Activated CD4-positive, alpha-beta T cell treated with anti-CD3 and anti-CD28 coated beads, Interleukin-2, Interleukin-4, amounts not matched to agents 100 ng/mL and 50 ng/mL, durations not matched to agents 16 hours and 8 hours (primary cell): Measurements from ENCODE around the gene AGBL5.
"Not testable (repeated sequence)": the region's sequence is repeated elsewhere in the genome, so short reads cannot be mapped to it uniquely, and the experiment has no call there.

ENCODE experiments used
- DNase-seq: peaks from one replicate; pipeline ENCODE4 v3.0.0-alpha.2; 2020; ENCODE audit warnings: low spot score

Gene AGBL5

DNA sequence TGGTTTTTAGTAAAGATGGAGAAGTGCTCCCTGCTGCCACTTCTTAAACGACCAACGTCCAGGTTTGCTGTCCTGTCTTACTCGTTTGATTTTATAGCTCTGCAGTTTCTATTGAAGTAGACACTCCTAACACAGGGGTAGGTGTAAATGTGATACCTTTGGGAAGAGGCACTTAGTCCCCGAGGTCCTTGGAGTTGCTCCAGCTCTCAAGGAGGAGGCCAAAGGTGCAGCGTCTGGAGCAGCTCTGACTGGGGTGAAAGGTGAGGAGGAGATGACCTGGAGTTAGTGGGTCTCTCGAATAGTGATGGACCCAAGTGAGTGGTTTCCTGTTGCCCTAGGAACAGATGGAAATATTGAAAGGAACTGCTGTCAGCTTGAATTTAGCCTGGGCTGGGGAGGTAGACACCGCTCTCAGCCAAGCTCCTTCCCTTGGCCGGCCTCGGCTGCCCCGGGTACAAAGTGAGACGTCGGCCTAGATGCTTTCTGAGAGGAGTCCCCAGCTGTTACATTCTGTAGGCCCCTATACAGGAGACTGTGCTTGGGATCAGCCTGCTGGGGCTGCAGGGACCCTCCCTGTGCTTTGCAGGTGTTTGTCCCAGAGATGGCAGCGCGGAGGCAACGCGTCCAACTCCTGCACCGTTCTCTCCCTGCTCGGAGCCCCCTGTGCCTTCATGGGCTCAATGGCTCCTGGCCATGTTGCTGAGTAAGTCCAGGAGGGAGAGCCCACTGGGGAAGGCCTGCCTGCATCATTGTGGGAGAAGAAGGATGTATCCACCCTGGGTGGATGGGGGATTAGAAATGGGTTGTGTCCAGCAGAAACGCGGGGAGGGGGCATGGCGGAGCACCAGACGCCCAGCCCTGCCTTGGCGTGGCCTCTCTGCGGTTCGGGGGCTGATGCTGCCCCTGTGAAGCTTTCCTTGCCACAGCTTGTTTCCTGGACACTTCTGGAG lies 40.6 kb downstream of the AGBL5 start:
- no peak for DNase-seq

GRCh38 chr2:27092696-27093429 lies 41.4 kb downstream of the AGBL5 start:
- DNase-seq = no peak

- no peak for DNase-seq
Measured at GRCh38 chr2:27093430-27094352, 42.2 kb downstream of the AGBL5 start.

GRCh38 chr2:27094353-27094984 lies 43.0 kb downstream of the AGBL5 start:
- DNase-seq = no peak

- no peak for DNase-seq
Measured at GRCh38 chr2:27095427-27095744, 43.9 kb downstream of the AGBL5 start.

DNA sequence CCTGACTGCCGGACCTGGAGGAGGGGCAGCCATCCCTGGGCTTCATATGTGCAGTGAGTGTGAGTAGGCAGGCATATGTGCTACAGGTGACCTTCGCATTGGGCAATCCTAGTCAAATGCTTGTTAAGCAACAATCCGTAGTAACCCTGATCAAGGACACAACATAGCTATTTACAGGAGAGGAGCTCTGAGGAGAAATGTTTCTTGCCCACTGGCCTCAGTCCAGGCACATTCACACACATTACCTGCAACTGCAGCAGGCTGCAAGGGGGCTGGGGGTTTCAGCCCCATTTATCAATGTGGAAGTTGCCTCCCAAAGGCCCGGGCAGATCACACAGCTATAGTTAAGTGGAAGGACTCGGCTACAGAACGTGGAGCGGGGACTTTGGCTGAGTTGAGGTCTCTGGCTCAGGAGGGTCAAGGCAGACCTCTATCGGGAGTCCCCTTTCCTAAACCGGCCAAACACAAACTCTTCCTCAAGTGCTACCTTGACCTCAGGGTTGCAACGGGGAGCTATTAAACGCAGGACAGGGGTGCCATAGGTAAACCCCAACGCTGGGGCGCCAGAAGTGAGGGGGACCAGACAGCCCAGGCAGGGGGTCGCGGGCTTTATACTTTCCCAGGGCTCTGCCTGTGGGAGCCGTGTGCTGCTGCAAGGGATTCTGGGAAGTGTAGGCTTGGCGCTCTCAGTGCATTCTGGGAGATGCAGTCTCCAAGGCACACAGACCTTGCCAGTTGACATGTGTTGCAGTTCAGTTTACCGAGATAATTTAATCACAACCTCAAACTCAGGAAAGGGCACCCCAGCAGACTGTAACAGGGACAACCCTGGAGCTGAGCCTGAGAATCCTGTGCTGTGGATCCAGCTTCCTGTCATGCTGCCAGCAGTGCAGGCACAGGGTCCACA lies 44.5 kb downstream of the AGBL5 start:
- DNase-seq = peak; percentile 56

- DNase-seq = no peak
Measured at GRCh38 chr2:27096748-27097297, 45.4 kb downstream of the AGBL5 start.

GRCh38 chr2:27097341-27097740 lies 45.9 kb downstream of the AGBL5 start:
- no peak for DNase-seq

GRCh38 chr2:27099334-27099955 lies 48.0 kb downstream of the AGBL5 start:
- no peak for DNase-seq

DNA sequence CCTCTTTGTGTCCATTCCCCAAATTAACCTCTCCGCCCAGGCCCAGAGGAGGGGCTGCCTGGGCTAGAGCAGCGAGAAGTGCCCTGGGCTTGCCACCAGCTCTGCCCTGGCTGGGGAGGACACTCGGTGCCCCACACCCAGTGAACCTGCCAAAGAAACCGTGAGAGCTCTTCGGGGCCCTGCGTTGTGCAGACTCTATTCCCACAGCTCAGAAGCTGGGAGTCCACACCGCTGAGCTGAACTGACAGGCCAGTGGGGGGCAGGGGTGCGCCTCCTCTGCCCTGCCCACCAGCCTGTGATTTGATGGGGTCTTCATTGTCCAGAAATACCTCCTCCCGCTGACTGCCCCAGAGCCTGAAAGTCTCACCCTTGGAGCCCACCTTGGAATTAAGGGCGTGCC lies 48.6 kb downstream of the AGBL5 start:
- no peak for DNase-seq

DNA sequence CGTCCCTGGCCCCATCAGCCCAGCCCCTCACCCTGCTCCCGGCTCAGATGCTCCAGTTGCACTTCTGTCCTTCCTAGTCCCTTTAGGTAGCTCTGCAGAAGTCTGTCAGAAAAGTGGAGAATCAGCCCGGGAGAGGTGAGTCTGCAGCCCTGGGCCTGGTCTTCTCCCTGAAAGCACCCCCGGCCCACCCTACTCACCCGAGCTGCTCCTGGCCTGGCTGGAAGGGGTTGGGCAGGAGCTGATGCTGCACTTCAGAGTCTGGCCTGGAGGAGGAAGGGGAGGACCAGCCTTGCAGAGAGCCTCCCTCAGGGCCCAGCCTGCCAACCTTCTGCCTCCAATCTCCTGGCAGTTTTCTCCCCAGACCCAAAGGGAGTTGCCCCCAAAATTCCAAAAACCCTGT lies 50.9 kb downstream of the AGBL5 start:
- DNase-seq = no peak

DNA sequence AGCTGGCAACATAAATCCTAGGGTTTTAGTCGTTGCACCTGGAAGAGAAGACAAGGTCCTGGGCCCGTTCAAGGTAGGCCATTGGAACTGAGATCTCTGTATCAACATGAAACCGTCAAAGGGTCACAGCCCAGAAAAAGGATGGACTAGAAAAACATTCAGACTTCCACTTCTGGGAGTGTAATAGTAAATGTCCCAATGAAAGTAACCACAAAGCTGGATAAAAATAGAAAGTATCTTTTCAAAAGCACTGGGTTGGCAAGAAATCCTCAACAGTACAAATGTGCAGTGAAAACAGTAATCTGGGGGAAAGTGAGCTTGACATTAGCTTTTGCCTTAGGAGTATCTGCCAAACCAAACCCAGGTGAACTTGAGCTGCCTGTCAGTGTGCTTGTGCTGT lies 54.5 kb downstream of the AGBL5 start:
- no peak for DNase-seq

- DNase-seq = no peak
Measured at GRCh38 chr2:27108221-27108620, 56.8 kb downstream of the AGBL5 start.

- DNase-seq = no peak
Measured at GRCh38 chr2:27109083-27109482, 57.6 kb downstream of the AGBL5 start.

DNA sequence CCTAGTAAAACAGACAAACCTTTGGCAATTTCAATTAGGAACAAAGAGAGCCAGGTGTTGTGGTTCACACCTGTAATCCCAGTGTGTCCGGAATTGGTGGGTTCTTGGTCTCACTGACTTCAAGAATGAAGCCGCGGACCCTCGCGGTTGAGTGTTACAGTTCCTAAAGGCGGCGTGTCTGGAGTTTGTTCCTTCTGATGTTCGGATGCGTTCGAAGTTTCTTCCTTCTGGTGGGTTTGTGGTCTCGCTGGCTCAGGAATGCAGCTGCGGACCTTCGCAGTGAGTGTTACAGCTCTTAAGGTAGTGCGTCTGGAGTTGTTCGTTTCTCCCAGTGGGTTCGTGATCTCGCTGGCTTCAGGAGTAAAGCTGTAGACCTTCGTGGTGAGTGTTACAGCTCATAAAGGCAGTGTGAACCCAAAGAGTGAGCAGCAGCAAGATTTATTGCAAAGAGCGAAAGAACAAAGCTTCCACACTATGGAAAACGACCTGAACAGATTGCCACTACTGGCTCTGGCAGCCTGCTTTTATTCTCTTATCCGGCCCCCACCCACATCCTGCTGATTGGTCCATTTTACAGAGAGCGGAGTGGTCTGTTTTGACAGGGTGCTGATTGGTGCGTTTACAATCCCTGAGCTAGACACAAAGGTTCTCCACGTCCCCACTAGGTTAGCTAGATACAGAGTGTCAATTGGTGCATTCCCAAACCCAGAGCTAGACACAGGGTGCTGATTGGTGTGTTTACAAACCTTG lies 59.3 kb downstream of the AGBL5 start:
- DNase-seq = not testable (repeated sequence)

GRCh38 chr2:27111392-27112078 lies 60.1 kb downstream of the AGBL5 start:
- not testable (repeated sequence) for DNase-seq

- no peak for DNase-seq
Measured at GRCh38 chr2:27115519-27115918, 64.1 kb downstream of the AGBL5 start.

- no peak for DNase-seq
Measured at GRCh38 chr2:27117995-27118524, 66.6 kb downstream of the AGBL5 start.
